ENCODE measurements around the gene ZNF70. TPM values are rescaled to one million over a fixed set of nuclear protein-coding genes. Genes with fewer than 3 reads are reported as not detected.
A peak's percentile ranks its signal among the peaks of the same experiment; 100 is the strongest.

ZNF70 gene
- total and polyA plus RNA-seq, 9 of the 15 experiments (the other 6 are each of a cell fraction or from before 2014, with no cell fraction given) = 0.14 to 3.3 (median 1.4) TPM

GRCh38 chr22:23744001-23744400, 6.9 kb downstream of the ZNF70 start:
- no peaks in the 10 kb centered on the region for H3K9me3 ChIP-seq (replicated peaks; ENCODE audit: control insufficient read depth, insufficient read depth, low read depth, low read length)
- 0 out of 2 replicates have a peak, but pooled peaks have one; percentile 31 for TF ChIP-seq ZNF75A (CRISPR knock-in tag; IDR thresholded peaks at IDR 0.05)
- TF ChIP-seq NCOR1 (IDR thresholded peaks at IDR 0.05) = no peak
- no peak for TF ChIP-seq RFX1 (IDR thresholded peaks at IDR 0.05)
- no peaks in the 10 kb centered on the region for H3K9me1 ChIP-seq (ENCODE audit: control insufficient read depth, insufficient read depth, low read length)
- BruUV-seq (replicated peaks) = no TSS peak
- no peak for DNase-seq (ENCODE audit: extremely low read depth in 1 of 4, low spot score in 3 of 4)
- H3K4me1 ChIP-seq (replicated peaks in 1 of 2; ENCODE audit: control insufficient read depth in 2 of 2, insufficient read depth in 2 of 2, low read length in 2 of 2) = peaks cover 0 to 3% of the 10 kb centered on the region in 2 experiments; a peak in 1 of 5 replicates
- peak overlapping the region in 1 of 2 experiments; percentile 17; a peak in 1 of 4 replicates for H3K9ac ChIP-seq (ENCODE audit: insufficient read depth in 1 of 2, low read depth in 2 of 2, low read length in 2 of 2)
- intact Hi-C loops (cut with micrococcal nuclease) (no loop called here), in situ Hi-C loops (cut with MboI) (no loop called here)
- no peak for FAIRE-seq
- H3K27me3 ChIP-seq (ENCODE audit: control insufficient read depth in 2 of 2, insufficient read depth in 2 of 2, low read length in 2 of 2) = no peaks in the 10 kb centered on the region
- H3K27ac ChIP-seq (ENCODE audit: extremely low read depth, low read depth, low read length) = no peak overlapping the region
- H4K20me1 ChIP-seq (replicated peaks; ENCODE audit: control insufficient read depth, insufficient read depth, low read length) = no peaks in the 10 kb centered on the region
- H3K79me2 ChIP-seq (ENCODE audit: control insufficient read depth, insufficient read depth, low read length) = no peaks in the 10 kb centered on the region
- H3K4me2 ChIP-seq (ENCODE audit: insufficient read depth, low read length) = no peak overlapping the region
- H3K36me3 ChIP-seq (ENCODE audit: control insufficient read depth, insufficient read depth, low read length) = peaks cover 26% of the 10 kb centered on the region; the same call in 2 of the 3 replicates
- H2AFZ ChIP-seq (ENCODE audit: low read depth, low read length) = no peak overlapping the region
- H3K4me3 ChIP-seq = no peak overlapping the region
- CTCF ChIA-PET (ENCODE audit: low intra/inter-chr PET ratio) = no interaction called here
- no peak for ATAC-seq
- POLR2A ChIA-PET = interaction anchor here (1.0 to 1.6 kb wide), 4 partner anchors 9 to 16 kb away, joined by 3 to 8 read pairs (median 4); no protein-coding TSS in a partner anchor
- 94% methylated on average over 13 of the region's 13 CpGs for WGBS (ENCODE audit: insufficient coverage, low coverage, missing lambda C conversion rate)

DNA sequence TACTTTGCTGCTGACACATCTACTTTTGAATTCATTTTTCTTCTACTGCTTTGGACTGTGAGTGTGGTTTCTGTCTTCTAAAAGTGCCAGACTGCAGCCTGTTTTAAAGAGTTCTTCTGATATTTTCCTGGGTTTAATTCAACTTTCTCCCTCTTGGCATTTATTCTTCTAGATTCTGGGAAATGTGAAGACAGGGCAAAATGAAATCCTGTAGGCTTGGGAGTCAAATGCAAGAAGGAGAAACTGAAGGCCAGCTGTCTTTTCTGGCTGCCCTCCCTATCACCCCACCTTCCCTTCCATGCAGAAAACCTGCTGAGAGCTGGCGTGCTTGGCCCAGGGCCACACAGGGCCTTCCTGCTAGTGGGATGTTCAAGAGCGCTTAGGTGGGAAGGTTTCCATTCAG, 7.6 kb downstream of the ZNF70 start:
- no peaks in the 10 kb centered on the region for H3K9me1 ChIP-seq (ENCODE audit: control insufficient read depth, insufficient read depth, low read length)
- no peaks in the 10 kb centered on the region for H3K27me3 ChIP-seq (ENCODE audit: control insufficient read depth in 2 of 2, insufficient read depth in 2 of 2, low read length in 2 of 2)
- DNase-seq (ENCODE audit: extremely low read depth in 1 of 4, low spot score in 3 of 4) (no peak), ATAC-seq (no peak), FAIRE-seq (no peak)
- H3K79me2 ChIP-seq (ENCODE audit: control insufficient read depth, insufficient read depth, low read length) = no peaks in the 10 kb centered on the region
- ChIA-PET POLR2A (interaction anchor here (0.6 to 1.2 kb wide), 4 partner anchors 8 to 42 kb away, joined by 3 to 4 read pairs (median 4); partner anchors contain the start of gene ZNF70), CTCF (ENCODE audit: low intra/inter-chr PET ratio) (interaction anchor here (0.6 kb wide), 1 partner anchor 1163 kb away, joined by 3 read pairs; no protein-coding TSS in a partner anchor)
- H3K4me3 ChIP-seq = no peak overlapping the region
- no peaks in the 10 kb centered on the region for H3K9me3 ChIP-seq (replicated peaks; ENCODE audit: control insufficient read depth, insufficient read depth, low read depth, low read length)
- no TSS peak for BruUV-seq (replicated peaks)
- H3K36me3 ChIP-seq (ENCODE audit: control insufficient read depth, insufficient read depth, low read length) = peaks cover 26% of the 10 kb centered on the region; the same call in 2 of the 3 replicates
- no peak overlapping the region for H3K4me2 ChIP-seq (ENCODE audit: insufficient read depth, low read length)
- WGBS (ENCODE audit: insufficient coverage, low coverage, missing lambda C conversion rate) = 67% methylated on average over 1 of the region's 2 CpGs
- in situ Hi-C loops (cut with MboI) (no loop called here), intact Hi-C loops (cut with micrococcal nuclease) (no loop called here)
- TF ChIP-seq ZNF384 (IDR thresholded peaks at IDR 0.05; ENCODE audit: low read depth, low read length) (no peak), DACH1 (IDR thresholded peaks at IDR 0.05; ENCODE audit: partially characterized antibody) (no peak), HNRNPUL1 (IDR thresholded peaks at IDR 0.05; ENCODE audit: low read length) (no peak), THRA (IDR thresholded peaks at IDR 0.05) (no peak)
- TF ChIP-seq, protein P1, sequence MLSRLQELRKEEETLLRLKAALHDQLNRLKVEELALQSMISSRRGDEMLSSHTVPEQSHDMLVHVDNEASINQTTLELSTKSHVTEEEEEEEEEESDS (CRISPR knock-in tag; IDR thresholded peaks at IDR 0.05) = no peak
- TF ChIP-seq, protein P2, sequence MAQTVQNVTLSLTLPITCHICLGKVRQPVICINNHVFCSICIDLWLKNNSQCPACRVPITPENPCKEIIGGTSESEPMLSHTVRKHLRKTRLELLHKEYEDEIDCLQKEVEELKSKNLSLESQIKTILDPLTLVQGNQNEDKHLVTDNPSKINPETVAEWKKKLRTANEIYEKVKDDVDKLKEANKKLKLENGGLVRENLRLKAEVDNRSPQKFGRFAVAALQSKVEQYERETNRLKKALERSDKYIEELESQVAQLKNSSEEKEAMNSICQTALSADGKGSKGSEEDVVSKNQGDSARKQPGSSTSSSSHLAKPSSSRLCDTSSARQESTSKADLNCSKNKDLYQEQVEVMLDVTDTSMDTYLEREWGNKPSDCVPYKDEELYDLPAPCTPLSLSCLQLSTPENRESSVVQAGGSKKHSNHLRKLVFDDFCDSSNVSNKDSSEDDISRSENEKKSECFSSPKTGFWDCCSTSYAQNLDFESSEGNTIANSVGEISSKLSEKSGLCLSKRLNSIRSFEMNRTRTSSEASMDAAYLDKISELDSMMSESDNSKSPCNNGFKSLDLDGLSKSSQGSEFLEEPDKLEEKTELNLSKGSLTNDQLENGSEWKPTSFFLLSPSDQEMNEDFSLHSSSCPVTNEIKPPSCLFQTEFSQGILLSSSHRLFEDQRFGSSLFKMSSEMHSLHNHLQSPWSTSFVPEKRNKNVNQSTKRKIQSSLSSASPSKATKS (CRISPR knock-in tag; IDR thresholded peaks at IDR 0.05) = no peak
- H4K20me1 ChIP-seq (replicated peaks; ENCODE audit: control insufficient read depth, insufficient read depth, low read length) = no peaks in the 10 kb centered on the region
- H2AFZ ChIP-seq (ENCODE audit: low read depth, low read length) = no peak overlapping the region
- H3K9ac ChIP-seq (ENCODE audit: insufficient read depth in 1 of 2, low read depth in 2 of 2, low read length in 2 of 2) = no peak overlapping the region
- H3K27ac ChIP-seq (ENCODE audit: extremely low read depth, low read depth, low read length) = no peak overlapping the region
- peaks cover 0 to 3% of the 10 kb centered on the region in 2 experiments; a peak in 1 of 5 replicates for H3K4me1 ChIP-seq (replicated peaks in 1 of 2; ENCODE audit: control insufficient read depth in 2 of 2, insufficient read depth in 2 of 2, low read length in 2 of 2)

All from K562 (cell line).